BJ (cell line): Measurements from ENCODE around the gene MAP3K1. TPM values are rescaled to one million over a fixed set of nuclear protein-coding genes. Genes with fewer than 3 reads are reported as not detected.

Source experiments
- CTCF ChIA-PET: fragments of 350-600 bp; formaldehyde crosslinking; extraction: SDS; loops from one replicate; lab custom pipeline; 2021; ENCODE audit warnings: antibody characterized with exemption, inconsistent platforms; lab: Yijun Ruan, JAX
- POLR2A ChIA-PET: fragments of 300-600 bp; sonication (Branson Sonifier 250); formaldehyde crosslinking; extraction: SDS; loops from one replicate; lab custom pipeline; 2021; ENCODE audit warnings: antibody characterized with exemption; lab: Charles Lee
- DNase-seq: peaks from one replicate; pipeline ENCODE4 v3.0.0-alpha.2; 2011; ENCODE audit warnings: low read depth
- H3K27me3 ChIP-seq: 2 replicates; pipeline ENCODE4 v1.6.0; 2011; ENCODE audit warnings: low read length; ENCODE audit not compliant: control insufficient read depth, insufficient read depth
- H3K36me3 ChIP-seq: 2 replicates; pipeline ENCODE4 v1.5.1; 2011; ENCODE audit warnings: low read length; ENCODE audit not compliant: control insufficient read depth, insufficient read depth
- H3K4me3 ChIP-seq: 2 replicates; pipeline ENCODE4 v1.5.1; 2011; ENCODE audit warnings: low read depth, mild to moderate bottlenecking, control low read depth, low read length
- polyA plus RNA-seq: library from polyadenylated mRNA; depleted of rRNA; stranded (reverse); fragments of >200 nt; gene quantifications from 2 replicates; pipeline ENCODE4 v1.2.3, GENCODE V29; 2011
- TF ChIP-seq, protein P1 (sequence below): IDR thresholded peaks from 2 replicates; pipeline ENCODE4 v1.5.1; 2011; ENCODE audit warnings: low read depth, mild to moderate bottlenecking, control low read depth, inconsistent platforms, low read length, moderate library complexity; ENCODE audit not compliant: insufficient read depth

The MAP3K1 gene
- polyA plus RNA-seq, 1 experiment: 4.3 TPM

DNA sequence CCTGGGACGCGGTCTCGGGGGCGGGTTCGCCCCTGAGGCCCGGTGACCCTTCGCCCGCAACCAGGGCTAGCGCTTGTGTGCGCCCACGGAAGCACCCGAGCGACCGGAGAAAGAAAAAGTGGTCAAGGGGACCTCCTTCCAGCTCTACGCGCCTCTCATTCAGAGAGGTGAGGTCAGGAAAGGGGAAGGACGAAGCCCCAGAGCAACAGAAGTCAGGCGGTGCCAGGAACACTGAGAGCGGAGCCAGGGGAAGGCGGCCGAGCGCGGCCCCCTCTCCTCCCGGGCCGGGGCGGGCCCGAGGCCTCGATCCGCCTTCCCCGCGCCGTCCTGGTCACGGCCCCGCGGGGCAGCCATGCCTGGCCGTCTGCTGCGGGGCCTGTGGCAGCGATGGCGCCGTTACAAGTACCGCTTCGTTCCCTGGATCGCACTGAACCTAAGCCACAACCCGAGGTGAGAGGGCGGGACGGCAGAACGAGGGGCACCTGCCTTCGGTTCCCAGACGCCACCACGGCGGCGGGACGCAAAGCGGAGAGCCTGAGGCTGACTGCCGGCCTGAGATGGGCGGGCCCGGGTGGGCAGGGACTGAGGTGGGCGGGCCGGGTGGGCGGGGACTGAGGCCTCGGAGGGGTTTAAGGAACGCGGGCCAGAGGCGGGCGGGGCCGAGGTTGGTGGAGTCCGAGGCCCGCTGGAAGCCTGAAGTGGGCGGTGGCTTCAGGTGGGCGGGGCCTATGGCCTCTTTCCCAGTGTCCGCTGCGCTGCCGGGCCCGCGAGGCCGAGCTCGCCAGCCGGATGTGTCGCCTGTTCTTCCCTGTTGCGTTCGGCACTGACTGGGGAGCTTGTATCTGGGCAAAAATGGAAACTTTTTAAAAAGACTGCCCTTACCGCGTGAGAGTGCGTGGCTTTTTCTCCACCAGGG, 94.2 kb downstream of the MAP3K1 start, which contains the start of gene SETD9:
TSS of gene SETD9 (plus strand) at position 303 of the 916 bp plus-strand sequence. CDS start at position 353, 50 bp downstream.
- ChIA-PET POLR2A (no interaction called here), CTCF (interaction anchor here (0.7 to 1.0 kb wide), 4 partner anchors 9 to 639 kb away, joined by 3 to 5 read pairs (median 3); no protein-coding TSS in a partner anchor)
- no peaks in the 10 kb centered on the region for H3K27me3 ChIP-seq
- peak within 1 kb of the TSS; percentile 79 for H3K4me3 ChIP-seq
- DNase-seq: peak; percentile 75
- TF ChIP-seq, protein P1, sequence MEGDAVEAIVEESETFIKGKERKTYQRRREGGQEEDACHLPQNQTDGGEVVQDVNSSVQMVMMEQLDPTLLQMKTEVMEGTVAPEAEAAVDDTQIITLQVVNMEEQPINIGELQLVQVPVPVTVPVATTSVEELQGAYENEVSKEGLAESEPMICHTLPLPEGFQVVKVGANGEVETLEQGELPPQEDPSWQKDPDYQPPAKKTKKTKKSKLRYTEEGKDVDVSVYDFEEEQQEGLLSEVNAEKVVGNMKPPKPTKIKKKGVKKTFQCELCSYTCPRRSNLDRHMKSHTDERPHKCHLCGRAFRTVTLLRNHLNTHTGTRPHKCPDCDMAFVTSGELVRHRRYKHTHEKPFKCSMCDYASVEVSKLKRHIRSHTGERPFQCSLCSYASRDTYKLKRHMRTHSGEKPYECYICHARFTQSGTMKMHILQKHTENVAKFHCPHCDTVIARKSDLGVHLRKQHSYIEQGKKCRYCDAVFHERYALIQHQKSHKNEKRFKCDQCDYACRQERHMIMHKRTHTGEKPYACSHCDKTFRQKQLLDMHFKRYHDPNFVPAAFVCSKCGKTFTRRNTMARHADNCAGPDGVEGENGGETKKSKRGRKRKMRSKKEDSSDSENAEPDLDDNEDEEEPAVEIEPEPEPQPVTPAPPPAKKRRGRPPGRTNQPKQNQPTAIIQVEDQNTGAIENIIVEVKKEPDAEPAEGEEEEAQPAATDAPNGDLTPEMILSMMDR: no peak
- no peaks in the 10 kb centered on the region for H3K36me3 ChIP-seq

DNA sequence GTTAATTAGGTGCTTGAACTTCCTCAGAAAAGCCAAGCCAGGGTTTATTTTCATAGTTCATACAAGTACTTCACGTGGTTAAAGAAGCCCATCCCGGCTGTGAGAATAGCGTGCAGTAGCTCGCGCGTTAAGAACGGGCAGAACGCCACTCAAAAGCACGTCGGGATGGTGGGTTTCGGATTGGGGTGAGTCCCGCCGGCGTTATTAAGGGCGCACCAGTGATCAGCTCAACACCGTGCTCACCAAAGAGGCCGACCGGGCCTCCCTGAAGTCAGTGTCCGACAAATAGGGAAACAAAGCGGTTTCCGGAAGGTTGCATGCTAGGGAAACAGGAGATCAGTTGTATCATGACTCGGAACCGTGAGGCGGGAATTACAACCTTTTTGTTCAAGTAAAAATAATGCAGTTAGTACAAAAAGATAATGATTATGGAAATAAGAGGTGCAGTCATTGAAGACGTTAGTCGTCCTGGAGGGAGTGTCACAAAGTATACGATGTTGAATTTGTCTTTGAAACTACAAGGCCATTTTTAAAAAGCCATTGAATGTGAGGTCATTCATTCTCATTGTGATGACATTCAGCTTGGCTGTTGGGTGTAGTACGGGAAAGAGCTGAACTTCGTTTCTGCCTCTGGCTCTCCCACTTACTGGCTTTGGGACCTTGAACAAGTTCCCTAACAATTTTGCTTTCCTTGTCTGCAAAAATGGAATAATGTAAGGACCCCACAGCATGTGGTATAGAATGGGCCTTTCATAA, 95.0 kb downstream of the MAP3K1 start:
- no peaks in the 10 kb centered on the region for H3K36me3 ChIP-seq
- CTCF ChIA-PET: interaction anchor here (0.7 to 1.0 kb wide), 2 partner anchors 11 to 23 kb away, joined by 3 read pairs; no protein-coding TSS in a partner anchor
- no peak for DNase-seq

DNA sequence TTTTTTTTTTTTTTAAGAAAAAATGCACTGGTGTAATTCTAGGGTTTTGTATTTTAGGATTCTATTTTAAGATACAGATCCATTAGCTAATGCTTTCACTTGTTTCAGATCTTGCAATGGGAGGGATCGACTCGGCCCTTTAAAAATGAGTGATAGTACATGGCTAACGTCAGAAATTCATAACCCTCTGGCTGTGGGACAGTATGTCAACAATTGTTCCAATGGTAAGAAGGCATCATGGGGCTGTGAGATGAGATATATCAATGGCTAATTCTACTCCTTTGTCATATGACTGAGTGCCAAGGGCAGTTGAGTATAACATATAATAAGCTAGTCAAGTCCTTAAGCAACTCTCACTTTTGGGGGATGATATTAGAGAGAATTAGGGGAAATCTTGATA, 98.4 kb downstream of the MAP3K1 start:
- TF ChIP-seq, protein P1: no peak
- Histone ChIP-seq H3K27me3 (no peaks in the 10 kb centered on the region), H3K4me3 (no peak overlapping the region), H3K36me3 (no peaks in the 10 kb centered on the region)
- DNase-seq: no peak
- CTCF ChIA-PET: interaction anchor here (0.6 to 0.9 kb wide), 3 partner anchors 10 to 369 kb away, joined by 3 to 4 read pairs (median 3); no protein-coding TSS in a partner anchor
- POLR2A ChIA-PET: no interaction called here

More for the DNA sequence above, 95.0 kb downstream of the MAP3K1 start:
- H3K4me3 ChIP-seq: peak overlapping the region; percentile 54
- TF ChIP-seq, protein P1: no peak
- H3K27me3 ChIP-seq: no peaks in the 10 kb centered on the region
- POLR2A ChIA-PET: no interaction called here

DNA sequence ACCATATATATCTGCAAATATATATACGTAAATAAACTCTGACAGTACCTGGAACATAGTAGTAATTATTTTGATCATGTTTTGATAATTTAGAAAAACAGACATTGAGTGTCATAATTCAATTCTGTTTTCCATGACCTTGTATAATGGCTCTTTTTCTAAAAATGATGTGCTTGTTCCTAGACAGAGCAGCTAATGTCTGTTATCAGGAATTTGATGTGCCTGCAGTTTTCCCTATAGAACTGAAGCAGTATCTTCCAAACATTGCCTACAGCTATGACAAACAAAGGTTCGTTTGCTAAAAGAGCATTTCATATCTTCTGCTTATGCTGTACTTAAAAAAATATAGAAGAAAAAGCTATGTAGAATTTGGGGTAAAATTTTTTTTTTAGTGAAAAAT, 99.3 kb downstream of the MAP3K1 start:
- DNase-seq: no peak
- no peaks in the 10 kb centered on the region for H3K36me3 ChIP-seq
- TF ChIP-seq, protein P1: no peak
- POLR2A ChIA-PET: no interaction called here
- H3K27me3 ChIP-seq: no peaks in the 10 kb centered on the region
- no peak overlapping the region for H3K4me3 ChIP-seq
- CTCF ChIA-PET: no interaction called here

DNA sequence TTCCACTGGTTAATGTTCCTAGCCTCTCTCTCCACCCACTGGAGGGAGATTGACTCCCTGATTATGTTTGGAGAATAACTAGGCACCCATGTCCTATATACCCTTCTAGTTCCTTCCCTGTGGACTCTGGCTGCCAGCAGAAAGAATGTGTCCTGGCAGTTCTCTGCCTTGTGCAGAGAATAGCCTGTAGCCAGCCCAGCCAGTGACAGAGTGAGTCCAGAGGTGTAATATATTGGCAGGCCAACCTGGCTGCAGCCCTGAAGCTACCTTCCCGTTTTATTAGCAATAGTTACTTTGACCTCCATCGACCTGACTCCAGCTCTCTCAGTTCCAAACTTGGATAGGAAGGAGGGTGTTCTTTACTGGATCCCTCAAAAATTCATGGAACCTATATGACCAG, 102.2 kb downstream of the MAP3K1 start:
- no peak for DNase-seq
- ChIA-PET POLR2A (interaction anchor here (0.7 kb wide), 1 partner anchor 10 kb away, joined by 3 read pairs; no protein-coding TSS in a partner anchor), CTCF (interaction anchor here (1.2 to 2.8 kb wide), 2 partner anchors 11 to 15 kb away, joined by 3 to 9 read pairs; no protein-coding TSS in a partner anchor)
- Histone ChIP-seq H3K4me3 (no peak overlapping the region), H3K36me3 (peaks cover 3% of the 10 kb centered on the region), H3K27me3 (no peaks in the 10 kb centered on the region)
- TF ChIP-seq, protein P1: no peak
